K562 treated with DMSO at 1 percent for 48 hours (cell line): Measurements from ENCODE around the gene ACOT6. TPM values are rescaled to one million over a fixed set of nuclear protein-coding genes. Genes with fewer than 3 reads are reported as not detected.

ENCODE experiments used
- total RNA-seq: library from RNA; unstranded; fragments of 300-600 nt; gene quantifications from 2 replicates; pipeline ENCODE4 v1.2.3, GENCODE V29; 2022; ENCODE audit warnings: low replicate concordance; ENCODE audit errors: extremely low read depth

The ACOT6 gene, protein sequence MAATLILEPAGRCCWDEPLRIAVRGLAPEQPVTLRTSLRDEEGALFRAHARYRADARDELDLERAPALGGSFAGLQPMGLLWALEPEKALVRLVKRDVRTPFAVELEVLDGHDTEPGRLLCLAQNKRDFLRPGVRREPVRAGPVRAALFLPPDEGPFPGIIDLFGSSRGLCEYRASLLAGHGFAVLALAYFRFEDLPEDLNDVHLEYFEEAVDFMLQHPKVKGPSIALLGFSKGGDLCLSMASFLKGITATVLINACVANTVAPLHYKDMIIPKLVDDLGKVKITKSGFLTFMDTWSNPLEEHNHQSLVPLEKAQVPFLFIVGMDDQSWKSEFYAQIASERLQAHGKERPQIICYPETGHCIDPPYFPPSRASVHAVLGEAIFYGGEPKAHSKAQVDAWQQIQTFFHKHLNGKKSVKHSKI
- total RNA-seq = not detected in 2 replicates

DNA sequence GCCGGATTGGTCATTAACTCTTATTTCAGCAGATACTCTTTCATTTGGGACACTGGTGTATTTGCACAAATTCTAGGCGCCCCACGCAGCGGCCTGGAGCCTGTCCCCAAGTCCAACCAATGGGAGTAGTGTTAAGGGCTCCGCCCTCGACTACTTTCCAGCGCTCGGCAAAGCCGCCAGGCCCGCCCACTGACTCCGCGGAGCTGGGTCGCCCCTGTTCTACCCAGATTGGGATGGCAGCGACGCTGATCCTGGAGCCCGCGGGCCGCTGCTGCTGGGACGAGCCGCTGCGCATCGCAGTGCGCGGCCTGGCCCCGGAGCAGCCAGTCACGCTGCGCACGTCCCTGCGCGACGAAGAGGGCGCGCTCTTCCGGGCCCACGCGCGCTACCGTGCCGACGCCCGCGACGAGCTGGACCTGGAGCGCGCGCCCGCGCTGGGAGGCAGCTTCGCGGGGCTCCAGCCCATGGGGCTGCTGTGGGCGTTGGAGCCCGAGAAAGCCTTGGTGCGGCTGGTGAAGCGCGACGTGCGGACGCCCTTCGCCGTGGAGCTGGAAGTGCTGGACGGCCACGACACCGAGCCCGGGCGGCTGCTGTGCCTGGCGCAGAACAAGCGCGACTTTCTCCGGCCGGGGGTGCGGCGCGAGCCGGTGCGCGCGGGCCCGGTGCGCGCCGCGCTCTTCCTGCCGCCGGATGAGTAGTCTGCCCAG is at the start of gene ACOT6:
ACOT6 (plus strand) TSS at position 179 of the 707 bp plus-strand sequence; CDS start at position 234, 55 bp downstream.

DNA sequence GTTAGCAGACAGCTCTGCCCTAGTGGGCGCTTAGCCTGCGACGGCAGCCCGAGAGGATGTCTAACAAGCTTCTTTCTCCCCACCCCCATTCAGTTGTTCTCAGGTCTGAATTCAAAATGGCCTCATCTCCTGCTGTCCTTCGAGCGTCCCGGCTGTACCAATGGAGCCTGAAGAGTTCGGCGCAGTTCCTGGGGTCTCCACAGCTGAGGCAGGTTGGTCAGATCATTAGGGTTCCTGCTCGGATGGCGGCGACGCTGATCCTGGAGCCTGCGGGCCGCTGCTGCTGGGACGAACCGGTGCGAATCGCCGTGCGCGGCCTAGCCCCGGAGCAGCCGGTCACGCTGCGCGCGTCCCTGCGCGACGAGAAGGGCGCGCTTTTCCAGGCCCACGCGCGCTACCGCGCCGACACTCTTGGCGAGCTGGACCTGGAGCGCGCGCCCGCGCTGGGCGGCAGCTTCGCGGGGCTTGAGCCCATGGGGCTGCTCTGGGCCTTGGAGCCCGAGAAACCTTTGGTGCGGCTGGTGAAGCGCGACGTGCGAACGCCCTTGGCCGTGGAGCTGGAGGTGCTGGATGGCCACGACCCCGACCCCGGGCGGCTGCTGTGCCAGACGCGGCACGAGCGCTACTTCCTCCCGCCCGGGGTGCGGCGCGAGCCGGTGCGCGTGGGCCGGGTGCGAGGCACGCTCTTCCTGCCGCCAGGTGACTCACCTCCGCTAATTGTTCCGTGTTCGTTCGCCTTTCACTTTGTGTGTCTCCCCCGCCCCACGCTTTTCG is 42.9 kb upstream of the ACOT6 start, which contains the start of gene ACOT2:
ACOT2 (plus strand) TSS at position 29 of the 774 bp plus-strand sequence; CDS start at position 57, 28 bp downstream.

DNA sequence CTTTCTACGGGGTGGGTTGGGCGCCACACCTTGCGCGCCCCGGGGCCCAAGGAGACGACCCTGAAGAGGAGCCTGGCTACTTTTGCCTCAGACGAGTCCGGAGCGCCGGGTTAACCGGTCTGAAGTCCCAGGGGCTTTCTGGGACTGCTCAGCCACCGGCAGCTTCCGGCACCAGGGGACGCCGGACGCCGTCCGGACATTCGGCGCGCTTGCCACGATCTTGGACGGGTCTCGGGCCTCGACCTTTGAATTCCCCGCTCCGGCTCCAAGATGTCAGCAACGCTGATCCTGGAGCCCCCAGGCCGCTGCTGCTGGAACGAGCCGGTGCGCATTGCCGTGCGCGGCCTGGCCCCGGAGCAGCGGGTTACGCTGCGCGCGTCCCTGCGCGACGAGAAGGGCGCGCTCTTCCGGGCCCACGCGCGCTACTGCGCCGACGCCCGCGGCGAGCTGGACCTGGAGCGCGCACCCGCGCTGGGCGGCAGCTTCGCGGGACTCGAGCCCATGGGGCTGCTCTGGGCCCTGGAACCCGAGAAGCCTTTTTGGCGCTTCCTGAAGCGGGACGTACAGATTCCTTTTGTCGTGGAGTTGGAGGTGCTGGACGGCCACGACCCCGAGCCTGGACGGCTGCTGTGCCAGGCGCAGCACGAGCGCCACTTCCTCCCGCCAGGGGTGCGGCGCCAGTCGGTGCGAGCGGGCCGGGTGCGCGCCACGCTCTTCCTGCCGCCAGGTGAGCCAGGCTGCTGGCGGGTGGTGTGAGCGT is 20.4 kb upstream of the ACOT6 start, which contains the start of gene ACOT4:
ACOT4 (plus strand) TSS at position 184 of the 760 bp plus-strand sequence; CDS start at position 271, 87 bp downstream.

DNA sequence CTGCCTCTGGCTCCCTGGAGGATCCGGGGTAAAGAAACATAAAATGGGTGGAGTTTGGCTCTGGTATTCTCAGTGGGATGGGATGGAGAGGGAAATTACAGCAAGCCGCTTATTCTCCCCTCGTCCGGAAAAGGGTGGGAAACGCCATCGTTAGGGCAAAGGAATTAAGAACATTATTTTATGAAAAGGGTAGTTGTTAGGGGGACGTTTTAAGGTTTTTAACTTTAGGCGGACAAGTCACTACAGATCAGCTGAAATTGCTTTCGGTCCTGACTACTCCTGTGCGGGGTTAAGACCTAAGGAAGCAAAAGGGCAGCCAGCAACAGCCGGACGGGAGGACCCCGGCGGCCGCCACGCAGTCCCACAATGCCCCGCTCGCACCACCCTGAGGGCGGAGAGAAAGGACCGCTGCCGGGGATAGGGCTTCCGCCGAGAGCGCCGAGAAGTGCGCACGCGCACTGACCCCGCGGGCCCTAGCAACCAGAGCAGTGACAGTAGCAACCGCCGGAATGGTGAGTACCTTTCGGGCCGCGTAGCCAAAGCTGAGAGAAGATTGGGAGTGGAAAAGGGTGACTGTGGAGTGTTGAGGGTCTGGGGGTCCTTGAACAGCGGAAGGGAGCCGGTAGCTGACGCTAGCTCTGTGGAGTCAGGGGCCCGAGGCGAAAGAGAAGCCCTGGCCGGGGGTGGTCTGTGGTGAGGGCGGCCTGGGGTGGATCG is 32.4 kb downstream of the ACOT6 start, which contains the start of gene DNAL1:
DNAL1 (plus strand) TSS at position 456 of the 717 bp plus-strand sequence; CDS start at position 510, 54 bp downstream.

Other genes with a start within 250 kb of the ACOT6 start
- gene NUMB, start 154.0 kb upstream of the ACOT6 start, total RNA-seq = not detected in 2 replicates
- not detected in 2 replicates for gene RIOX1, start 121.6 kb upstream of the ACOT6 start, total RNA-seq
- gene ACOT1, start 75.4 kb upstream of the ACOT6 start, total RNA-seq = not detected in 2 replicates
- not detected in 2 replicates for gene HEATR4, start 53.6 kb upstream of the ACOT6 start, total RNA-seq
- not detected in 2 replicates for gene ACOT2, start 43.3 kb upstream of the ACOT6 start, total RNA-seq
- not detected in 2 replicates for gene ACOT4, start 20.6 kb upstream of the ACOT6 start, total RNA-seq
- not detected in 2 replicates for gene DNAL1, start 32.5 kb downstream of the ACOT6 start, total RNA-seq
- gene PNMA1, start 101.9 kb downstream of the ACOT6 start, total RNA-seq = not detected in 2 replicates
- not detected in 2 replicates for gene PTGR2, start 239.3 kb downstream of the ACOT6 start, total RNA-seq